ENCODE measurements around the gene CASQ1. TPM values are rescaled to one million over a fixed set of nuclear protein-coding genes. Genes with fewer than 3 reads are reported as not detected.
A peak's percentile ranks its signal among the peaks of the same experiment; 100 is the strongest.

The CASQ1 gene
- total RNA-seq, 6 donors from 2014 or later, result 0.17 to 0.91 TPM; not detected in 4

DNA sequence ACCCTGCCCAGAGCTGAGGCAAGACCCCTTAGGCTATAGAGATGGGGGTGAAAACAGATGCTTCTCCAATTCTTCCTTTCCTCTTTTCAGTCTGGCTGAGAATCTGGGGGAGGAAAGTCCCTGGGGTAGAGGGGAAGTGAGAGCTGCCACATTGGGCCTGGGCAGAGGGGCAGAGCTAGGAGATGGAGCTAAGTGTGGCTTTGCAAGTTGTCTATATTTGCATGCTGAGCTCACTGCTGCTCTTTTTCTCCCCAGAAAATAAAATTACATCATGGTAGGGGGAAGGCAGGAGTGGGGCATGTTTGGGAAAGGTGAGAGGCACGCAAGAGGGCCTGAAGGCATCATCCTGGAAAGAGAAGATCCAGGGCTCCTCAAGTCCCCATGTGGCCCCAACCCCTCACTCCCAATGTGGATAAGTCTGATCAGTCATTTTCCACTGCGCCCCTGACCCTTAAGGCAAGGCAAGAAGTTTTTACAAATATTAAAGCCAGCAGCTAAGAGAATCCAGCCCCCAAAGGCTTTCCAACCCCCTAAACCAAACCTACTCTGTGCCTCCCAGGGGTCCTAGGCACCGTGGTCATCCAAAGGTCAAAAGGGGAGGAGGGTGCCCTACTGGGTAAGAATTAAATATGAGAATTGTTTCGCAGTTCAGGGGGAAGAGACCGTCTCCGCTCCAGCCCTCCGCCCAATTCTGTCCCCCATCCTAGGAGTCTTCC is 14.3 kb downstream of the CASQ1 start:
- H3K4me3 ChIP-seq, result peak overlapping the region; percentile 18 to 97 (median 76)
- ATAC-seq (ENCODE audit: low FRiP score in 2 of 2) (peak in 1 of 2 donors; percentile 5), DNase-seq (no peak)
- TF ChIP-seq EP300 (IDR thresholded peaks at IDR 0.05) (no peak), POLR2AphosphoS5 (IDR thresholded peaks at IDR 0.05) (no peak), POLR2A (IDR thresholded peaks at IDR 0.05) (no peak)
- TF ChIP-seq, protein P1, sequence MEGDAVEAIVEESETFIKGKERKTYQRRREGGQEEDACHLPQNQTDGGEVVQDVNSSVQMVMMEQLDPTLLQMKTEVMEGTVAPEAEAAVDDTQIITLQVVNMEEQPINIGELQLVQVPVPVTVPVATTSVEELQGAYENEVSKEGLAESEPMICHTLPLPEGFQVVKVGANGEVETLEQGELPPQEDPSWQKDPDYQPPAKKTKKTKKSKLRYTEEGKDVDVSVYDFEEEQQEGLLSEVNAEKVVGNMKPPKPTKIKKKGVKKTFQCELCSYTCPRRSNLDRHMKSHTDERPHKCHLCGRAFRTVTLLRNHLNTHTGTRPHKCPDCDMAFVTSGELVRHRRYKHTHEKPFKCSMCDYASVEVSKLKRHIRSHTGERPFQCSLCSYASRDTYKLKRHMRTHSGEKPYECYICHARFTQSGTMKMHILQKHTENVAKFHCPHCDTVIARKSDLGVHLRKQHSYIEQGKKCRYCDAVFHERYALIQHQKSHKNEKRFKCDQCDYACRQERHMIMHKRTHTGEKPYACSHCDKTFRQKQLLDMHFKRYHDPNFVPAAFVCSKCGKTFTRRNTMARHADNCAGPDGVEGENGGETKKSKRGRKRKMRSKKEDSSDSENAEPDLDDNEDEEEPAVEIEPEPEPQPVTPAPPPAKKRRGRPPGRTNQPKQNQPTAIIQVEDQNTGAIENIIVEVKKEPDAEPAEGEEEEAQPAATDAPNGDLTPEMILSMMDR (IDR thresholded peaks at IDR 0.05), result no peak
- peaks cover 43 to 52% (median 45%) of the 10 kb centered on the region in 4 donors for H3K4me1 ChIP-seq
- no peaks in the 10 kb centered on the region for H3K27me3 ChIP-seq
- no peaks in the 10 kb centered on the region for H3K9me3 ChIP-seq
- H3K36me3 ChIP-seq, result peaks cover 0 to 19% (median 0%) of the 10 kb centered on the region in 4 donors
- 21 to 28% methylated on average over 7 of the region's 7 CpGs for WGBS, 2 donors
- peak overlapping the region; percentile 88 to 97 (median 94) for H3K27ac ChIP-seq

DNA sequence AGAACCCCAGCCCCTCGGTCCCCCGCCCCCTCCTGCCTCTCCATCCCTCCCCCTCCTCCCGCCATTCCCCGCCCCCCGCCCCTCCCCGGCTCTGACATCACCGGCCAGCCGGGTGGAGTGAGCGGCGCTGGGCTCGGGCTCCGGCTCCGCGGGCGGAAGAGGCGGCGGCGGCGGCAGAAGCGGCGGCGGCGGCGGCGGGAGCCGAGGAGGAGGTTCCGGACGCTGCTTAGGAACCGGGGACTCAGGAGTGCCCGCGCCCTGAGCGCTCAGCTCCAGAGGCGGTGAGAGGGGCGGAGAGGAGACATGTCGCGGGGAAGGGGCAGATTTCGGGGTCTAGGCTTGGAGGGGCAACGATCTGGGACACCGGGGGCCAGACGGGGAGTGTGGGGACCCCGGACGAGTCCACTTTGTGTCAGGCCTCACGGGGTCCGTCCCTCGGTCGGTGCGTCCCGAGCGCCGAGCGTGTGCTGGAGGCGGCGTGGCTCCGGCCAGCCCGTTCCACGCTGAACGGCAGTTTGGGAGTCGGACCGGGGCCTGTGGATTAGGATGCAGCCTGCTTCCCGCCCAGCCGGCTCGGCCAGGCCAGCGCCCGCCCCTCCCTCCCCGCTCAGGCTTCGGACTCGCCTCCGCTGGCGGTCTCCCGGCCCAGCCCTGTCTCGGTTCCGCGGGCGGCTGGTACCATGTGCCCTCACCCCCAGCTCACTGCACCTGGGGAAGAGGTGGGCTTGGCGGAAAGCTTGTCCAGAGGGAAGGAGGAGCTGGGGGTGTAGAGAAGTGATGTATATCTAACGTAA is 15.1 kb downstream of the CASQ1 start, which contains the start of gene PEA15:
Gene PEA15, plus strand, starts transcription at position 143 of the 794 bp plus-strand sequence. CDS start 6,161 bp downstream, outside the sequence.
- no peaks in the 10 kb centered on the region for H3K9me3 ChIP-seq
- H3K27ac ChIP-seq, result peak within 1 kb of the TSS; percentile 88 to 97 (median 94)
- H3K4me1 ChIP-seq, result peaks cover 49 to 59% (median 52%) of the 10 kb centered on the region in 4 donors
- TF ChIP-seq EP300 (IDR thresholded peaks at IDR 0.05) (no peak), POLR2A (IDR thresholded peaks at IDR 0.05) (peak in 3 of 4 donors; percentile 39 to 82 (median 71)), POLR2AphosphoS5 (IDR thresholded peaks at IDR 0.05) (peak; percentile 32 to 68)
- TF ChIP-seq, protein P1 (IDR thresholded peaks at IDR 0.05), result no peak
- H3K36me3 ChIP-seq, result peaks cover 0 to 24% (median 2%) of the 10 kb centered on the region in 4 donors
- no peaks in the 10 kb centered on the region for H3K27me3 ChIP-seq
- ATAC-seq (ENCODE audit: low FRiP score in 2 of 2) (peak; percentile 78 to 92), DNase-seq (peak; percentile 75 to 96)
- H3K4me3 ChIP-seq, result peak within 1 kb of the TSS; percentile 63 to 98 (median 94)
- WGBS, 2 donors, result 1% methylated on average over 20 to 33 of the region's 76 CpGs

DNA sequence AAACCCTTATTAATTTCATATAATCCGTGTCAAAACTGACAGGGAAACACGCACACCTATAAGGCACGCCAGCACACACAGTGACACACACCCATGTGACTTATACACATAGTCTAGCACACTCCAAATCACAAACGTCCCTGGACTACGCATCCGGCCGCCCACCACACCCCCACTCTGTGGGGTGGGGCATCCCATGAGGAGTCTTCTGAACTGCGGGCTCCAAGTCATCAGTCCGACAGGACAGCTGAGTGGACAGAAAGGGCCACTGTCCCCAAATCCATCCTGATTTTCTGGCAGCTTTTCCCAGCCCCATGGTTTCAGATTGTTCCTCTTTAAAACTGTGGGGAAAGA is 15.6 kb downstream of the CASQ1 start:
- DNase-seq, result peak; percentile 53 to 56
- Histone ChIP-seq H3K36me3 (peaks cover 0 to 29% (median 3%) of the 10 kb centered on the region in 4 donors), H3K9me3 (no peaks in the 10 kb centered on the region), H3K4me1 (peaks cover 55 to 63% (median 58%) of the 10 kb centered on the region in 4 donors), H3K4me3 (peak overlapping the region; percentile 63 to 98 (median 94)), H3K27me3 (no peaks in the 10 kb centered on the region), H3K27ac (peak overlapping the region; percentile 88 to 97 (median 94))
- ATAC-seq (ENCODE audit: low FRiP score in 2 of 2), result peak; percentile 65 to 78
- TF ChIP-seq EP300 (IDR thresholded peaks at IDR 0.05) (no peak), POLR2A (IDR thresholded peaks at IDR 0.05) (no peak)
- 3 to 5% methylated on average over 8 to 9 of the region's 9 CpGs for WGBS, 2 donors

DNA sequence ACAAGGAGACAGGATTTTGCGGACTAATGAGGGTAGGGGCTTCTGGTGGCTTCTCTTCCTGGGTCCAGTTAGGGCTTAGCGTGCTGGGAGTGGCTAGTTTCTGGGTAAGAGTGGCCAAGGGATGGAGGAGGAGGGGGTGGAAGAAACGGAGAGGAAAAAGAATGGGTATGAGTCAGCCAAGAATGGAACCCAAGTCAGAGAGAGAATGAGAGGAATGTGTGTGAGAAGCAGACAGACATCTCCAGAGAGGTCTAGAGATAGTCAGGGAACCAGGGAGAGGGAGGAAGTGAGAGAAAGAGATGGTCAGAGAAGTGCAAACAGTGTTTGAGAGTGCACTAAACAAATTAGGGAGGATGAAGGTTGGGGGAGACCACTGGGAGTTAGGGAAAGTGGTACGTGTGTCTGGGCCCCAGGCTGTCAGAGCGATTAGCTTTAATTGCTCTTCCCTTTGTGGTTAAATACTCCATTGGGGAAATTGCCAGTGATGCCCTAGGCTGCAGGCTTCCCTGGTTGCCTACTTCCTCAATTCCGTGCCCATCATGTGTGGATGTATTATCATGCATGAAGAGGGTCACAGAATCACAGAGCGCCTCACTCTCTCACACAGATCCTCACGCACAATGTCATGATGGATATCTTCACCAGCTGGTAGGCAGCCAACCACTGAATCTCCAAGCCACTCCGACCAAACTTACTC is 16.2 kb downstream of the CASQ1 start:
- Histone ChIP-seq H3K4me3 (peak overlapping the region; percentile 63 to 98 (median 94)), H3K4me1 (peaks cover 57 to 63% (median 59%) of the 10 kb centered on the region in 4 donors), H3K27me3 (no peaks in the 10 kb centered on the region), H3K9me3 (no peaks in the 10 kb centered on the region), H3K36me3 (peaks cover 0 to 34% (median 6%) of the 10 kb centered on the region in 4 donors), H3K27ac (peak overlapping the region; percentile 88 to 97 (median 94))
- TF ChIP-seq EP300 (IDR thresholded peaks at IDR 0.05) (no peak), POLR2AphosphoS5 (IDR thresholded peaks at IDR 0.05) (no peak), POLR2A (IDR thresholded peaks at IDR 0.05) (no peak)
- TF ChIP-seq, protein P1 (IDR thresholded peaks at IDR 0.05), result no peak
- DNase-seq (no peak), ATAC-seq (ENCODE audit: low FRiP score in 2 of 2) (peak in 1 of 2 donors; percentile 57)
- 54 to 68% methylated on average over 9 of the region's 9 CpGs for WGBS, 2 donors
